Heart left ventricle (tissue), 16 donors: ENCODE measurements around the gene GIMAP5. TPM values are rescaled to one million over a fixed set of nuclear protein-coding genes. Genes with fewer than 3 reads are reported as not detected.

Source experiments
- ATAC-seq, 4 donors: fragments of 200-7000 bp; cut with Tn5 transposase; one replicate each; pipeline ENCODE4 v1.9.1; 2020 to 2022; ENCODE audit warnings: moderate library complexity in 4 of 4, mild to moderate bottlenecking in 3 of 4, moderate number of reproducible peaks in 1 of 4
- DNase-seq, 5 donors: peaks; one replicate each; pipeline ENCODE4 v3.0.0-alpha.2; 2020
- H3K27ac ChIP-seq, 12 donors: fragments of 200-600 bp; sonication (generic) in 4 of 12; one replicate each; pipeline versions ENCODE4 v1.5.0 to v1.8.0; 2016 to 2022; ENCODE audit warnings: mild to moderate bottlenecking in 2 of 12
- H3K27me3 ChIP-seq, 9 donors: fragments of 200-600 bp; sonication (generic) in 2 of 9; one replicate each; pipeline versions ENCODE4 v1.5.1 to v1.8.0; 2016 to 2022; ENCODE audit warnings: mild to moderate bottlenecking in 3 of 9
- H3K36me3 ChIP-seq, 9 donors: fragments of 200-600 bp; sonication (generic) in 2 of 9; one replicate each; pipeline versions ENCODE4 v1.5.0 to v1.8.0; 2018 to 2022; ENCODE audit warnings: mild to moderate bottlenecking in 2 of 9
- H3K4me1 ChIP-seq, 12 donors: fragments of 200-600 bp; sonication (generic) in 4 of 12; one replicate each; pipeline versions ENCODE4 v1.5.0 to v1.8.0; 2016 to 2022; ENCODE audit warnings: mild to moderate bottlenecking in 3 of 12
- H3K4me3 ChIP-seq, 12 donors: fragments of 200-600 bp; sonication (generic) in 4 of 12; one replicate each; pipeline versions ENCODE4 v1.5.0 to v1.8.0; 2017 to 2022; ENCODE audit warnings: mild to moderate bottlenecking in 9 of 12, moderate library complexity in 4 of 12
- H3K9me3 ChIP-seq, 12 donors: fragments of 200-600 bp; sonication (generic) in 4 of 12; one replicate each; pipeline versions ENCODE4 v1.5.0 to v1.8.0; 2016 to 2022; ENCODE audit warnings: mild to moderate bottlenecking in 1 of 12
- POLR2A ChIP-seq, 2 donors: fragments of 450-650 bp; IDR thresholded peaks; one replicate each; pipeline ENCODE4 v1.6.1; 2017; ENCODE audit warnings: antibody characterized with exemption in 2 of 2, mild to moderate bottlenecking in 2 of 2, moderate library complexity in 2 of 2
- WGBS, 4 donors: extraction: QIAGEN DNeasy Blood & Tissue Kit in 2 of 4; methylation state at CpG; one replicate each; pipeline versions ENCODE4 v1.1.5 to v1.1.7; 2013 to 2018; 5-methylcytosine and 5-hydroxymethylcytosine counted together
- intact Hi-C, 10 donors: fragments of 100-400 bp; cut with DNase I; formaldehyde crosslinking; loops; one replicate each; pipeline versions ENCODE4 v1.11.1 to v1.14.2; 2022
- polyA plus RNA-seq, 2 donors: library from polyadenylated mRNA; stranded (reverse); fragments of 200-250 nt; gene quantifications; one replicate each; pipeline ENCODE4 v1.2.3, GENCODE V29; 2013
- total RNA-seq, 9 donors: library from RNA; depleted of rRNA in 2 of 9; stranded (reverse); fragments of >200 nt in 2 of 9; fragmentation: NEBNext Ultra II Directional in 3 of 9; extraction: Animal tissue kit (Norgen Biotek cat#: 25700) in 3 of 9; gene quantifications; one replicate each; pipeline versions ENCODE4 v1.1.0 to v1.2.4, GENCODE V29; 2016 to 2023
- TF ChIP-seq, protein P1 (sequence below), 12 donors: fragments of 200-600 bp; sonication (generic) in 4 of 12; IDR thresholded peaks; one replicate each; pipeline versions ENCODE4 v1.5.0 to v1.8.0; 2018 to 2022; ENCODE audit warnings: antibody characterized with exemption in 12 of 12, mild to moderate bottlenecking in 5 of 12
- donor health status: ischemic (EF 13 %, LVEDD 7.1; RV severe dilation, severe dysfunction).
- donor health status: healthy with polysubstance abuse.
- donor health status: DM: no; HTN: yes; CAD: no.
- donor health status: DM: no; HTN: no; CAD: no.
- donor health status: ischemic (EF 25% LVEDD 6.9; RV normal size, moderate dysfunction).
- donor health status: ischemic (EF 25% LVEDD 5.7; RV mildly dilated, moderate dysfunction).
- donor health status: healthy.
- donor health status: DM: yes; HTN: yes; CAD: no.
- donor health status: ischemic (EF 35%, LVEDD 5.7; RV mildly dilated, moderate dysfunction).
- donor health status: nonischemic (EF 11% LVEDD 7.7; RV severe dilation, severe dysfunction).
- donor health status: DM: yes; HTN: yes; CAD: no.
- donor health status: PGD.
- donor health status: ischemic (EF 29% LVEDD 5.4; RV normal size, mild dysfunction).
- donor health status: nonischemic (EF 23%, LVEDD 6.1; RV moderate dilation, normal function).

GIMAP5 gene
- total and polyA plus RNA-seq, 11 donors, result 6.4 to 40.4 (median 19.3) TPM

DNA sequence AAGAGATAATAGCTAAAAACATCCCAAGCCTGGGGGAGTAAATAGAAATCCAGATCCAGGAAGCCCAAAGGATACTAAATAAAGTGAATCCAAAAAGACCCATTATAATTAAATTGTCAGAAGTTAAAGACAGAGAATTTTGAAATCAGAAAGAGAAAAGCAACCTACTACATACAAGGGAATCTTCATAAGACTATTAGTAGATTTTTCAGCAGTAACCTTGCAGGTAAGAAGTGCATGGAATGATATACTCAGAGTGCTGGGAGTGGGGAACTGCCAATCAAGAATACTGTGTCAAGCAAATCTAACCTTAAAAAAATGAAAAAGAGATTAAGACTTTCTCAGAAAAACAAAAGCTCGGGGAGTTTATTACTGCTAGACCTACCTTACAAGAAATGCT lies 34.0 kb upstream of the GIMAP5 start:
- 85 to 91% (median 88%) methylated on average over 1 of the region's 1 CpG for WGBS, 4 donors
- ATAC-seq (no peak), DNase-seq (no peak)
- Histone ChIP-seq H3K4me1 (no peaks in the 10 kb centered on the region), H3K4me3 (no peak overlapping the region), H3K27me3 (no peaks in the 10 kb centered on the region), H3K36me3 (no peaks in the 10 kb centered on the region), H3K9me3 (peaks cover 0 to 85% (median 49%) of the 10 kb centered on the region in 12 donors), H3K27ac (no peak overlapping the region)
- no peak for TF ChIP-seq POLR2A (IDR thresholded peaks at IDR 0.05)
- TF ChIP-seq, protein P1, sequence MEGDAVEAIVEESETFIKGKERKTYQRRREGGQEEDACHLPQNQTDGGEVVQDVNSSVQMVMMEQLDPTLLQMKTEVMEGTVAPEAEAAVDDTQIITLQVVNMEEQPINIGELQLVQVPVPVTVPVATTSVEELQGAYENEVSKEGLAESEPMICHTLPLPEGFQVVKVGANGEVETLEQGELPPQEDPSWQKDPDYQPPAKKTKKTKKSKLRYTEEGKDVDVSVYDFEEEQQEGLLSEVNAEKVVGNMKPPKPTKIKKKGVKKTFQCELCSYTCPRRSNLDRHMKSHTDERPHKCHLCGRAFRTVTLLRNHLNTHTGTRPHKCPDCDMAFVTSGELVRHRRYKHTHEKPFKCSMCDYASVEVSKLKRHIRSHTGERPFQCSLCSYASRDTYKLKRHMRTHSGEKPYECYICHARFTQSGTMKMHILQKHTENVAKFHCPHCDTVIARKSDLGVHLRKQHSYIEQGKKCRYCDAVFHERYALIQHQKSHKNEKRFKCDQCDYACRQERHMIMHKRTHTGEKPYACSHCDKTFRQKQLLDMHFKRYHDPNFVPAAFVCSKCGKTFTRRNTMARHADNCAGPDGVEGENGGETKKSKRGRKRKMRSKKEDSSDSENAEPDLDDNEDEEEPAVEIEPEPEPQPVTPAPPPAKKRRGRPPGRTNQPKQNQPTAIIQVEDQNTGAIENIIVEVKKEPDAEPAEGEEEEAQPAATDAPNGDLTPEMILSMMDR (IDR thresholded peaks at IDR 0.05), result no peak
- intact Hi-C loops, result no loop called here

DNA sequence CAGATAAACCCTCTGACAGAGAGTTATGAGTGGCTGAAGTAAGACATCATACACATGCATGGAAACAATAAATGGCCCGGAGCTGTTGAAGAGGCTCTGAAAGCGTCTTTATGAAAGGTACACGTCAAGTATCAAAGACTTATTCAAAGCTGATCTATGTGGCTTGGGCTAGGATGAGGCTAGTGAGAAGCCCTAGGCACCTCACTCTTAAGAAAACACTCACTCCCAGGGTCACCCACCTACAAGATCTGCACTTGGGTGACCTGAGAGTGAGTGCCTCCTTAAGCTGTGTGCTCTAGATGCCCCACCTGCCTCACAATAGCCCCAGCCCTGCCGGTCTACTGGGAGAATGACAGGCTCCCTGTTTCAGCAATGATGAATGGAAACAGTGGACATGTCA lies 21.9 kb upstream of the GIMAP5 start:
- H3K9me3 ChIP-seq, result peaks cover 0 to 24% (median 6%) of the 10 kb centered on the region in 12 donors
- H3K4me3 ChIP-seq, result peak overlapping the region in 6 of 12 donors; percentile 54 to 80 (median 62)
- DNase-seq, result no peak
- no peak for TF ChIP-seq POLR2A (IDR thresholded peaks at IDR 0.05)
- TF ChIP-seq, protein P1 (IDR thresholded peaks at IDR 0.05), result peak in 2 of 12 donors; percentile 6 to 16
- intact Hi-C loops, result loop anchor here in 5 of 10 donors (5.0 to 10.0 kb wide), 4 partner anchors 33 to 150 kb away; partner anchors contain the start of genes GIMAP6 (in 3 of the 5) and GIMAP4 (in 1 of the 5)
- 68 to 88% (median 75%) methylated on average over 4 of the region's 4 CpGs for WGBS, 4 donors
- ATAC-seq, result no peak
- H3K27ac ChIP-seq, result peak overlapping the region; percentile 77 to 97 (median 90)
- peaks cover 0 to 42% (median 2%) of the 10 kb centered on the region in 12 donors for H3K4me1 ChIP-seq
- peaks cover 0 to 21% (median 4%) of the 10 kb centered on the region in 9 donors for H3K36me3 ChIP-seq
- H3K27me3 ChIP-seq, result no peaks in the 10 kb centered on the region

DNA sequence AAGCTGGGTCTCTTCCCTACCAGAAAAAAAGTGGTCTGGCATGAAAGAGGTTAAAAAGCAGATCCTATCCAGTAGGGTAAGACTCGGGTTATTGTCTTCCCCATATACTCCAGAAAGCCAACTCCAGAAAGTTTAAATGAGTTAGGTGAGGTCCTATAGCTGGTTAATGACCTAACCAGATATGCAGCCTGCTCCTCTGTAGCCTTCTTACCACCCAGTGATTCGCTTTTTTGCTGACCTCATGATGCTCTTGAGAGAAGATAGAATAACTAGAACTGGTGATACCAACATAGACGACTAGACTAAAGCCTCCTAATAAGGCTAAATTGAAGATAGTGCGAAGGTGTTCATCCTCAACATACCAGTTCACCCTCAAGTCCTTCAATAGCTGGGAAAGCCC lies 21.5 kb upstream of the GIMAP5 start:
- Histone ChIP-seq H3K27me3 (no peaks in the 10 kb centered on the region), H3K4me1 (peaks cover 0 to 45% (median 4%) of the 10 kb centered on the region in 12 donors), H3K27ac (peak overlapping the region; percentile 77 to 97 (median 90)), H3K36me3 (peaks cover 0 to 25% (median 9%) of the 10 kb centered on the region in 9 donors), H3K4me3 (peak overlapping the region in 10 of 12 donors; percentile 48 to 80 (median 62)), H3K9me3 (peaks cover 0 to 22% (median 6%) of the 10 kb centered on the region in 12 donors)
- no peak for ATAC-seq
- TF ChIP-seq, protein P1 (IDR thresholded peaks at IDR 0.05), result no peak
- TF ChIP-seq POLR2A (IDR thresholded peaks at IDR 0.05), result no peak
- WGBS, 4 donors, result 43 to 60% (median 48%) methylated on average over 4 of the region's 4 CpGs
- DNase-seq, result no peak
- intact Hi-C loops, result loop anchor here in 5 of 10 donors (1.0 to 10.0 kb wide), 5 partner anchors 33 to 151 kb away; partner anchors contain the start of genes GIMAP6 (in 3 of the 5) and GIMAP4 (in 1 of the 5)

DNA sequence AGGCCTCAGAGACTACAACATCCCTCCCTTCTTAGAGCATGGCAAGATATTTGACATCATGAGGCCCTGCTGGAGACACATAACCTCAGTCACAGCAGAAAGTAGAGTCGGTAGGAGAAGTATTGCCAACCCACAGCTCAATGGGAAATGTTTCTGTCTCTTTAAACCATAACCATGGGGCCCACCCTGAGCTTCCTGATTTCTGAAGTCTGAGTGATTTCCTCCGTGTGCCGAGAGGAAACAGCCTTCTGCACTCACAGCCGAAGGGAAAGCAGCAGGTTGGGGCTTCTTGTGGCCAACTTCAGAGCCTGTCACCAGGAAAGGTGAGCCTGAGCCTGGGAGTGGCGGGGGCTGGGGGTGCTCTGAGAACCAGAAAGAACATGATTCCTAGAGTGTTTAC lies 20.9 kb upstream of the GIMAP5 start, which contains the start of gene GIMAP1:
Gene GIMAP1 (plus strand): TSS at position 246 of the 400 bp plus-strand sequence. CDS start 2,435 bp downstream, outside the sequence.
- 40 to 58% (median 46%) methylated on average over 5 of the region's 5 CpGs for WGBS, 4 donors
- H3K4me3 ChIP-seq, result peak within 1 kb of the TSS; percentile 28 to 80 (median 60)
- H3K36me3 ChIP-seq, result peaks cover 0 to 31% (median 13%) of the 10 kb centered on the region in 9 donors
- peaks cover 0 to 20% (median 6%) of the 10 kb centered on the region in 12 donors for H3K9me3 ChIP-seq
- H3K4me1 ChIP-seq, result peaks cover 0 to 49% (median 6%) of the 10 kb centered on the region in 12 donors
- intact Hi-C loops, result loop anchor here in 5 of 10 donors (1.0 to 10.0 kb wide), 5 partner anchors 34 to 152 kb away; partner anchors contain the start of genes GIMAP6 (in 3 of the 5) and GIMAP4 (in 1 of the 5)
- peak within 1 kb of the TSS; percentile 77 to 97 (median 90) for H3K27ac ChIP-seq
- ATAC-seq (peak; percentile 72 to 93 (median 85)), DNase-seq (peak; percentile 57 to 76 (median 71))
- no peaks in the 10 kb centered on the region for H3K27me3 ChIP-seq
- TF ChIP-seq, protein P1 (IDR thresholded peaks at IDR 0.05), result no peak
- peak in 1 of 2 donors; percentile 68 for TF ChIP-seq POLR2A (IDR thresholded peaks at IDR 0.05)
